Stimulated activated CD4-positive, alpha-beta T cell treated with anti-CD3 and anti-CD28 coated beads, Interleukin-2, amount 100 ng/mL, for 4 hours (primary cell): ENCODE data around the gene GMIP.
A peak's percentile ranks its signal among the peaks of the same experiment; 100 is the strongest.
"Not testable (repeated sequence)": the region's sequence is repeated elsewhere in the genome, so short reads cannot be mapped to it uniquely, and the experiment has no call there.

ENCODE experiments used
- DNase-seq: peaks from one replicate; pipeline ENCODE4 v3.0.0-alpha.2; 2020; ENCODE audit warnings: low read depth

The GMIP gene, protein sequence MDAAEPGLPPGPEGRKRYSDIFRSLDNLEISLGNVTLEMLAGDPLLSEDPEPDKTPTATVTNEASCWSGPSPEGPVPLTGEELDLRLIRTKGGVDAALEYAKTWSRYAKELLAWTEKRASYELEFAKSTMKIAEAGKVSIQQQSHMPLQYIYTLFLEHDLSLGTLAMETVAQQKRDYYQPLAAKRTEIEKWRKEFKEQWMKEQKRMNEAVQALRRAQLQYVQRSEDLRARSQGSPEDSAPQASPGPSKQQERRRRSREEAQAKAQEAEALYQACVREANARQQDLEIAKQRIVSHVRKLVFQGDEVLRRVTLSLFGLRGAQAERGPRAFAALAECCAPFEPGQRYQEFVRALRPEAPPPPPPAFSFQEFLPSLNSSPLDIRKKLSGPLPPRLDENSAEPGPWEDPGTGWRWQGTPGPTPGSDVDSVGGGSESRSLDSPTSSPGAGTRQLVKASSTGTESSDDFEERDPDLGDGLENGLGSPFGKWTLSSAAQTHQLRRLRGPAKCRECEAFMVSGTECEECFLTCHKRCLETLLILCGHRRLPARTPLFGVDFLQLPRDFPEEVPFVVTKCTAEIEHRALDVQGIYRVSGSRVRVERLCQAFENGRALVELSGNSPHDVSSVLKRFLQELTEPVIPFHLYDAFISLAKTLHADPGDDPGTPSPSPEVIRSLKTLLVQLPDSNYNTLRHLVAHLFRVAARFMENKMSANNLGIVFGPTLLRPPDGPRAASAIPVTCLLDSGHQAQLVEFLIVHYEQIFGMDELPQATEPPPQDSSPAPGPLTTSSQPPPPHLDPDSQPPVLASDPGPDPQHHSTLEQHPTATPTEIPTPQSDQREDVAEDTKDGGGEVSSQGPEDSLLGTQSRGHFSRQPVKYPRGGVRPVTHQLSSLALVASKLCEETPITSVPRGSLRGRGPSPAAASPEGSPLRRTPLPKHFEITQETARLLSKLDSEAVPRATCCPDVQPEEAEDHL

DNA sequence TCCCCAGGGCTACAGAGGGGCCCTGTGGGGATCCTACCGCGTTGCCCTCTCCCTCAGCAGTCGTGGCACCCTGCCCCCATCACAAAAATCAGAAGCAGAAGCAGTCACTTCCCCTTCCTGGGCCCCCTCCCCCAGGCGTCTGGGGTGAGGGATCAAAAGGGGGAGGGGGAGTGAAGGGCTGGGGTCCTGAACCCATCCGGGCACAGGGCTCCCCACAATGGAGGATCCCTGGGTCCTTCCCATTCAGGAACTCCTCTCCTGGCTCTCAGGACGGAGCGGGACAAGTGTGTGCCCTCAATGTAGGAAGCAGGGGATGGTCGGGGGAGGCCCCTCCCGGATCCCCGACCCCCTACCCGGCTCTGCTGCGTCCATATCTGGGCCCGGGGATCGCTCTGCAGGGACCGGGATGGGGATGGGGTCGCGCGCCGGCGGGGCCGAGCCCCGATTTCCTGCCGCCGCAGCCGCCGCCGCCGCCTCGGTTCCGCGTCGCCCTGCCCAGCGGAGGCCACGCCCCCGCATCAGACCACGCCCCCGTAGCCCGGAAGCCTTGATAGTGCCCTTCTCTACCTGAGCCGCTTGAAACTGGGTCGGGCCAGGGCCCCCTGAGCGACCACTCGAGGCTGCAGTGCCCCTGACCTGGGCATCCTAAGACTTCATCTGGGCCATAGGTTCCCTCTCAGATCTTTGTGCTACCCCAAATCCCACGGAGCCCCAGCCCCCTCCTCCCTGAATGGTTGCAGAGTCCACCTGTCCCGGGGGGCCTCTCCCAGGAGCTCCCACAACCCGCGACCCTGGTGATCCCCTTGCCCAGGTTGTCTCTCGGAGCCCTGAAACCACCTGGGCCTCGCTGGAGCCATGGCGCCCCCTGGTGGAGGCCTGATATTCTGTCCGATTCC is at the start of gene GMIP:
Gene GMIP, minus strand, starts transcription at position 500 of the 896 bp plus-strand sequence. Its CDS starts 128 bp downstream, at position 372.
- peak; percentile 76 for DNase-seq

DNA sequence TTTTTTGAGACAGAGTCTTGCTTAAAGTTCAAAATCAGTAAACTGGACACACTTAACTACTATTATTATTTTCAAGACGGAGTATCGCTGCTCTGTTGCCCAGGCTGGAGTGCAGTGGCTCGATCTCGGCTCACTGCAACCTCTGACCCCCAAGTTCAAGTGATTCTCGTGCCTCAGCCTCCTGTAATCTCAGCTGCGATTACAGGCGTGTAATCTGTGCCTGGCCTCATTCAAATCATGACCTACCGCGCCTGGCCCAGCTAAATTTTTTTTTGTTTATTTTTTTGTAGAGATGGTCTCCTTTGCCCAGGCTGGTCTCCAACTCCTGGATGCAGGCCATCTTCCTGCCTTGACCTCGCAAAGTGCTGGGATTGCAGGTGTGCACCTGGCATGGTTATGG is 48.2 kb upstream of the GMIP start:
- no peak for DNase-seq

DNA sequence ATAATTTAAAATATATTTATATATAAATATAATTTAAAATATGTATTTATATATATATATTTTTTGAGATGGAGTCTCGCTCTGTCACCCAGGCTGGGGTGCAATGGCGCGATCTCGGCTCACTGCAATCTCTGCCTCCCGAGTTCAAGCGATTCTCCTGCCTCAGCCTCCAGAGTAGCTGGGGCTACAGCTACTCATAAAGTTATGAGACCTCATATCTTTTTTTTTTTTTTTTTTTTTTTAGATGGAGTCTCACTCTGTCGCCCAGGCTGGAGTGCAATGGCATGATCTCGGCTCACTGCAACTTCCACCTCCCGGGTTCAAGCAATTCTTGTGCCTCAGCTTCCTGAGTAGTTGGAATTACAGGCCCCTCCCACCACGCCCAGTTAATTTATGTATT is 45.6 kb upstream of the GMIP start:
- not testable (repeated sequence) for DNase-seq

DNA sequence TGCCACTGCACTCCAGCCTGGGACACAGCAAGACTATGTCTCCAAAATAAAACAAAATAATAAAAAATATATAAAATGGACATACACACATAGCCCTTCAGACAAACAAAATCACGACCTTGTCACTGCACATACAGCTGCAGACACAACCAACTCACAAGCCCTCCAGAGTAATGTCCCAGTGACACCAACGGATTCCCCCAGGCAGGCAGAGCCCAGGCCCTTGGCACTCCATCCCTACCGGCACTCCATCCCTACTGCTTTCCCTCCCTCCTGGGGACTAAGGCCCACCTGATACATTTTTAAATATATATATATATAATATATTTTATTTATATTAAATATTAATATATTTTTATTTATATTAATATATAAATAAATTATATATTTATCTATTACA is 43.6 kb upstream of the GMIP start:
- no peak for DNase-seq

DNA sequence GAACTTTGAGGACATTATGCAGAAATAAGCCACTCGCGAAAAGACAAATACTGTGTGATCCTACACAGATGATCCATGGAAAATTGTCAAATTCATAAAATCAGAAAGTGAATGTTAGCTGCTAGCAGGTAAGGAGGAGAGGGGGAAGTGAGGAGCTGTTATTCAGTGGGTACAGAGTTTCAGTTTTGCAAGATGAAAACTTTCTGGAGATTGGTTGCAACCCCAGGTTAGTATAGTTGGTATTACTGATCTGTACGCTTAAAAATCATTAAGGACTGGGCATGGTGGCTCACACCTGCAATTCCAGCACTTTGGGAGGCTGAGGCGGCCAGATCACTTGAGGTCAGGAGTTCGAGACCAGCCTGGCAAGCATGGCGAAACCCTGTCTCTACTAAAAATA is 43.1 kb upstream of the GMIP start:
- DNase-seq, result no peak

DNA sequence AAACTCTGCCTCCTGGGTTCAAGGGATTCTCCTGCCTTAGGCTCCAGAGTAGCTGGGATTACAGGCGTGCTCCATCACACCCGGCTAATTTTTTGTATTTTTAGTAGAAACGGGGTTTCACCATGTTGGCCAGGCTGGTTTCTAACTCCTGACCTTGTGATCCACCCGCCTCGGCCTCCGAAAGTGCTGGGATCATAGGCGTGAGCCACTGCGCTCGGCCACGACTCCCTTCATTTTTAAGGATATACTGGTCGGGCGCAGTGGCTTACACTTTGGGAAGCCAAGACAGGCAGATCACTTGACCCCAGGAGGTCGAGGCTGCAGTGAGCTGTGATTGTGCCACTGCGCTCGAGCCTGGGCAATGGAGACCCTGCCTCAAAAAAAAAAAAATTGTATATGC is 42.7 kb upstream of the GMIP start:
- not testable (repeated sequence) for DNase-seq

DNA sequence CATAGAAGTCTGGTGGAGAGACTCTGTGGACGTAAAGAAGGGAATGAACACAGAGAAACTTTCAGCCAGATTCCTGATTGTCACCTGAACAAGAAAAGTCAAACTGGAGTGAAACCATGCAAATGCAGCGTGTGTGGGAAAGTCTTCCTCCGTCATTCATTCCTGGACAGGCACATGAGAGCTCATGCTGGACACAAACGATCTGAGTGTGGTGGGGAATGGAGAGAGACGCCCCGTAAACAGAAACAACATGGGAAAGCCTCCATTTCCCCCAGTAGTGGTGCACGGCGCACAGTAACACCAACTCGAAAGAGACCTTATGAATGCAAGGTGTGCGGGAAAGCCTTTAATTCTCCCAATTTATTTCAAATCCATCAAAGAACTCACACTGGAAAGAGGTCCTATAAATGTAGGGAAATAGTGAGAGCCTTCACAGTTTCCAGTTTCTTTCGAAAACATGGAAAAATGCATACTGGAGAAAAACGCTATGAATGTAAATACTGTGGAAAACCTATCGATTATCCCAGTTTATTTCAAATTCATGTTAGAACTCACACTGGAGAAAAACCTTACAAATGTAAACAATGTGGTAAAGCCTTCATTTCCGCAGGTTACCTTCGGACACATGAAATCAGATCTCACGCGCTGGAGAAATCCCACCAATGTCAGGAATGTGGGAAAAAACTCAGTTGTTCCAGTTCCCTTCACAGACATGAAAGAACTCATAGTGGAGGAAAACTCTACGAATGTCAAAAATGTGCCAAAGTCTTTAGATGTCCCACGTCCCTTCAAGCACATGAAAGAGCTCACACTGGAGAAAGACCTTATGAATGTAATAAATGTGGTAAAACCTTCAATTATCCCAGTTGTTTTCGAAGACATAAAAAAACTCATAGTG is 36.0 kb upstream of the GMIP start:
- DNase-seq, result no peak

DNA sequence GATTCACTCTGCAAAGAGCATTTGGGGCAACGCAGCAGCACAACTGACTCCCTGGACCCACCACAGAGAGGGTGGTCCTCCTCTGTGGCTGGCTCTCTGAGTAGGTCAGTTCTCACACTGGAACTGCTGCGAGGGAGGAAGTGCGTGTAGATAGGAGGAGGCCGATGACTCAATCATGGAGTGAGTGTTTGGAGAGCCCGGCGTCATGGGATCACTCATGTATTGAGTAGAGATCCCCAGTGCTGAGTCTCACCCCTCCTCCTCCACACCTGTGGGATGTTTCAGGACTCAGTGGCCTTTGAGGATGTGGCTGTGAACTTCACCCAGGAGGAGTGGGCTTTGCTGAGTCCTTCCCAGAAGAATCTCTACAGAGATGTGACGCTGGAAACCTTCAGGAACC is 34.1 kb upstream of the GMIP start:
- no peak for DNase-seq

DNA sequence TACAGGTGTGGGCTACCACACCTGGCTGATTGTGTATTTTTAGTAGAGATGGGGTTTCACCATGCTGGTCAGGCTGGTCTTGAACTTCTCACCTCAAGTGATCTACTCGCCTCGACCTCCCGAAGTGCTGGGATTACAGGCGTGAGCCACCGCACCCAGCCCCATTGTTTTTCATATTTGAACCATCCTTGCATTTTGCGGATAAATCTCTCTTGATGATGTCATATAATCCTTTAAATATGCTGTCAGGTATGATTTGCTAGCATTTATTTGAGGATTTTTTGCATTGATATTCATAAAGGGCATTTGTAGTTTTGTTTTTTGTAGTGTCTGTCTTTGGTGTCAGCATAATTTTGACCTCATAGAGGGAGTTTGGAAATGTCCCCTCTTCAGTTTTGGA is 30.9 kb upstream of the GMIP start:
- DNase-seq, result no peak

DNA sequence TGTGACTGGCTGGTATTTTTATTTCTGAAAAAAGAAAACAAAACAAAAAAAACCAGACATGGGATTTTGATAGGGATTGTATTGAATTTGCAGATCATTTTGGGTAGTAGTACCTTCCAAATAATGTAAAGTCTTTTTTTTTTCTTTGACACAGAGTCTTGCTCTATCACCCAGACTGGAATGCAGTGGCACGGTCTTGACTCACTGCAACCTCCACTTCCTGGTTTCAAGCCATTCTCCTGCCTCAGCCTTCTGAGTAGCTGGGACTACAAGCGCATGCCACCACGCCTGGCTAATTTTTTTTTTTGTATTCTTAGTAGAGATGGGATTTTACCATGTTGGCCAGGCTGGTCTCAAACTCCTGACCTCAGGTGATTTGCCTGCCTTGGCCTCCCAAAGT is 29.4 kb upstream of the GMIP start:
- DNase-seq, result no peak

DNA sequence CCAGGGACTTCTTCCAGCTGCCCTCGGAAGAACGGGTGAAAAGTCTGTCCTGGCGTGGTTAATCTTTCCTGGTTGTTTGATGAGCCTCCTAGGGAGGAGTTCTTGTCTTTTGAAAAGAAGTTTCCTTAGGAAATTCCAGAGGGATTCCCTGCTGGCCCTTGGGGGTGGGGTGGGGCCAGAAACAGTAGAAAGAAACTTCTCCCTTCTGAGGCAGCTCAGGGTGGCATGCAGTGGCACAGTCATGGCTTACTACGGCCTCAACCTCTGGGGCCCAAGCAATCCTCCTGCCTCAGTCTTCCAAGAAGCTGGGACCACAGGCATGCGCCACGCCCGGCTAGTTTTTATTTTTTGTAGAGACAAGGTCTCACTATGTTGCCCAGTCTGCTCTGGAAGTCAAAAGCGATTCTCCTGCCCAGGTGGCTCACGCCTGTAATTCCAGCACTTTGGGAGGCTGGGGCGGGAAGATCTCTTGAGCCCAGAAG is 26.7 kb upstream of the GMIP start:
- DNase-seq, result no peak

DNA sequence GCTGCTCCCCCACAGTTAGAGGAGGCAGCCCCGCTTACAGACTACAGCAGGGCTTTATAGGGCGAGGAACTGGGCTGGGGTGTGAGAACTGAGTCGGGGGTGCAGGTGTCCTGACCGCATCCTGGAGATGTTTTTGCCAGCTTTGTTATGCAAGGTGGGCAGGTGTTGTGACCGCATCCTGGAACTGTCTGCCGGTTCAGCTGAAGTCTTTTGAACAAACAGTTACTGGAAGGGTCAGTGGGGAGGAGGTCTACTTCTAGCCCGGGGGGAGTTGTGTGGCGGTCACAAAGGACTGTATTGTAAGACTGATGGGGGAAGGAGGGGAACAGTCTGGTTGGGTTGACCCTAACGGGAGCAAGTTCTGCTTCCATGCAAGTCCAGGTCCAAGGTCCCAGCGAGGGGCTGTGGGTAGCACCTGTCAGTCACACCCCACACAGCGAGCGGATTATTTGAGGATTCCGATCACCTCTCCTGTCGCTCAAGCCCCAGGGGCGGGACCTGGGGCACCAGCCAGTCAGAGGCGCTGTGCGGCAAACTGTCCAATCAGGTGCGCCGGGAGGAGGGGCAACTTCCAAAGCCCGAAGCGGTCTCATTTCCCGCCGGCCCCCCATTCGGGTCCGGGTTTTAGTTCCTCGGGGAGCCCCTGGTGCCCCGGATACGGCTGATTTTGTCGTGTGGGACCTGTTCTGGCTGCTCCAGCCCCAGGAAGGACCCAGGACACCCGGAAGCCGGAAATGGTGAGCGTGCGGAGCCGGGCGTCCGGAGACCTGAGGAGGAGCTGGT is 25.0 kb upstream of the GMIP start, which contains the start of gene ZNF101:
Gene ZNF101, plus strand, starts transcription at position 610 of the 783 bp plus-strand sequence. Its CDS starts 125 bp downstream, at position 735.
- peak; percentile 89 for DNase-seq

DNA sequence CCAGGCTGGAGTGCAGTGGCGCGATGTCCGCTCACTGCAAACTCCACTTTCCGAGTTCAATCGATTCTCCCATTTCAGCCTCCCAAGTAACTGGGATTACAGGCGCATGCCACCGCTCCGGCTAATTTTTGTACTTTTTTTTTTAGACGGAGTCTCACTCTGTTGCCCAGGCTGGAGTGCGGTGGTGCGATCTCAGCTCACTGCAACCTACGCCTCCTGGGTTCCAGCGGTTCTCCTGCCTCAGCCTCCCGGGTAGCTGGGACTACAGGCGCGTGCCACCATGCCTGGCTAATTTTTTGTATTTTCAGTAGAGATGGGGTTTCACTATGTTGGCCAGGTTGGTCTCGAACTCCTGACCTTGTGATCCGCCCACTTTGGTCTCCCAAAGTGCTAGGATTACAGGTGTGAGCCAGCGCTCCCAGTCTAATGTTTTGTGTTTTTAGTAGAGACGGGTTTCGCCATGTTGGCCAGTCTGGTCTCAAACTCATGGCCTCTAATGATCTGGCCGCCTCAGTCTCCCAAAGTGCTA is 22.0 kb upstream of the GMIP start:
- not testable (repeated sequence) for DNase-seq

DNA sequence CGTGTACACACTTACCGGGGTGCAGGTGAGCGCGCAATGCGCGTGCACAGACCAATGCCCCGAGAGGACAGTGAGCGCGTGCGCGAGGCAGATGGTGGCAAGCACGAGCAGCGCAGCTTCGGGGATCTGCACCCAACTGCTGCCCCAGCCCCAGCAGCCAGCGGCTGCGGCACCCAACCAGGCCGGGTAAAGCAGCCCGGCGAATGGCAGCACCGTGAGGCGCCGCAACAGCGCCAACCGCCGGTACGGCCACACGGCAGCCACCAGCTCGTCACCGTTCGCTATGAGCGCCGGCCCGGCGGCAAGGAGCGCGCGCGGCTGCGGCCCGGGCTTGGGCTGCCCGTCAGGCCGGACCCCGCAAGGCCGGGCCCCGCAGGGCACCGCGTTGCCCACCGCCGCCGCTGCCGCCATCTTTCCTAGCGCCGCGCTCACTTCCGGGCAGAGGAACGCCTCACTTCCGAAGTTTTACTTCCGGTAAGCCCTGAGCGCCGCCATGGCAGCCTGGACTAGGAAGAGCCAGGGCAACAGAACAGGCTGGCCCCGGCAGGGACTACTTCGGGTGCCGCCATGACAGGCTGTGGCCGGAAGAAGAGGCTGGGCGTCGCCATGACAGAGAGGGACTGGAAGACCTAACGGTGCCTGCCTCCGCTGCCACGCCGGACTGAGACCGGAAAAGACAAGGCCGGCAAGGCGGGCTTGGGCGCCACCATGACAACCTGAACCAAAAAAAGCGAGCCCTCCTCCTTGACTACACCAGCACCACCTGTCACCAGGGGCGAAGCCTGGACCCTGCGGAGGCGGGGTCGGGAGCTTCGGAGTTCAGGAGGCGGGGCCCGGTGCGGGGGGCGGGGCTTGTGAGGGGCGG is 20.0 kb upstream of the GMIP start, which contains the start of gene ATP13A1:
Gene ATP13A1, minus strand, starts transcription at position 421 of the 865 bp plus-strand sequence. Its CDS starts 10 bp downstream, at position 411.
- peak; percentile 92 for DNase-seq

DNA sequence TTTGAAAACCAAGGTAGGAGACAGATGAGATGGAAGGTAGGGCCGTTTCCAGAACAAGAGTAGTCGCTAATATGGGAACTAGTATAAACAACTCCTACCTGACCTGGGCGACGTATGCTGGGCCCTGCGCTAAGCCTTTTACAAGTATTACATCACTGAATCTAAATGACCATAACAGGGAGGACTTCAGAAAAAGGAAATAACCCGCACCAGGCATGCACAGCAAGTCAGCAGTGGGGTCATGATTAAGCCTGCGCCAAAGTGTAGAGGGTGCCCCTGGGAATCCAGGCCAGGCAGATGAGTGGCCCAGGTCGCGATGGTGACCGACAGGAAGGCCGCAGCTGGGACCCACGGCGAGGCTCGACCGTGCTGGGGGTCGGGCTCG is 19.4 kb upstream of the GMIP start:
- no peak for DNase-seq

DNA sequence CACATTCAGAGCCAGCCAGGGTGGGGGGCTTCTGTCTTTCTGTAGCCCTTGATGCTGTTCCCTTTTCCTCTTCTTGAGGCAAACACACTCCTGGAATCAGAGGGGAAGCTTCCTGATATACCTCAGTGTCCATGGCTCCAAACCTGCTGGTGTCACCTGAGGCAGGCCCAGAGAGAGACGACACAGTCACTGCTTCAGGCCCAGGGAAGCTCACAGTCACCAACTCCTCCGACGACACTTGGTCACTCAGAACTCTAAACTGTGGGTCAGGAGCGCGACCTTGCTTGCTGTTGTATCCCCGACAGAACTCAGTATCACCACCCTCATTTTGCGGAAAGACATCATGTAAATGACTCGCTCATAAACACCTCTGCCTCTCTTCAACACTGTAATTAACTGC is 18.9 kb upstream of the GMIP start:
- no peak for DNase-seq

DNA sequence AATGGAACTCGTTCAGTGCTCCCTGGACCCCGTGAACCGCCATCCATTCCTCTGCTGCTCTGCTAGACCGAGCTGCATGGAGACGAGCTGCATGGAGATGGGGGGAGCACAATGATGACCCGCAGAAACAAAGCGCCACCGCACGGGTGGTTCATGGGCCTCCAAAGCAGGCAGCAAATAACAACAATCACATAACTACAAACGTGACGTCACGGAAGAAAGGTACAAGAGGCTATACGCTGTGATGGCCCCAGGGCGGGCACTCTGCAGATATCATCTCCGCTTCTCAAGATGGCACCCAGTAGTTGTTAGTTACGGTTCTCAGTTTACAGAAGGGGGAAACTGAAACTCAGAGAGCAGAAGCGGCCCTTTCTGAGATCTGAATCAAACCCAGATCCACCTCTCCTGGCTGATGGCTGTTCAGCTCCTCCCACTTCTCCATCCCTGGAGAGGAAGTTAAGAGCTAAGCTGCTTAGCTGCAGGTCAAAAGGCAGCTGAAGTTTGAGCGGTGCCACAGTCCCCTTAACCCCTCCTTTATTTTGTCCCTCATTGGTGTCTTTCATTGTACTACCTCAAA is 18.3 kb upstream of the GMIP start:
- DNase-seq, result no peak

DNA sequence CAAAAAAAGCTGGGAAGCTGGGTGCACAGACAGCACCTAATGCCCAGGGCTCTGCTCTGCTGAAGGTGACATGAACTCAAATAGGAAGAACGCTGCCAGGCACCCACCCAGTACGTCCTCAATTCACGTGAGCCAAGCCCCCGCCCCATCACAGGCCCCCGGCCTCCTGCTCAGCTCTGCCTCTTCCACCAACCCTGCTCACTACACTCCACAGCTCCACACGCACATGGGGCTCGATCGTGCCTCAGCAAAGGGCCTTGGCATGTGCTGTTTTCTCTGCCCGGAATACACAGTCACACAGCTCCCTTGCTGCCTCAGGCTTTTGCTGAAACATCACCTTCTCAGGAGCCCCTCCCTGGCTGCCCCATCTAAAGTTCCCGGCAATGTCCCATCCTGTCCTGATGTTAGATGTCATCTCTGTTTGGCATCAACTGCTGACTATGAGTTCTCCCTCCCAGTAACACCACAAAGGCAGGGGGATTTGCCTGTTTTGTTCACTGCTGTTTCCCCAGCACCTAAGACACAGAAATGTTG is 17.8 kb upstream of the GMIP start:
- no peak for DNase-seq
